ENCODE measurements around the gene KDR.

Gene KDR

GRCh38 chr4:55136634-55137033, 11.2 kb upstream of the KDR start:
- no peak for DNase-seq (ENCODE audit: low spot score)
- no peak overlapping the region for H3K4me3 ChIP-seq
- no peak overlapping the region for H3K27ac ChIP-seq
- TF ChIP-seq CTCF (IDR thresholded peaks at IDR 0.05), result no peak

- Histone ChIP-seq H3K27ac (no peak overlapping the region), H3K4me3 (no peak overlapping the region)
- no peak for DNase-seq (ENCODE audit: low spot score)
- TF ChIP-seq CTCF (IDR thresholded peaks at IDR 0.05), result no peak
These were observed 8.6 kb upstream of the KDR start for GRCh38 chr4:55133951-55134350.

GRCh38 chr4:55132775-55133174, 7.4 kb upstream of the KDR start:
- TF ChIP-seq CTCF (IDR thresholded peaks at IDR 0.05), result no peak
- DNase-seq (ENCODE audit: low spot score), result no peak
- no peak overlapping the region for H3K27ac ChIP-seq
- H3K4me3 ChIP-seq, result no peak overlapping the region

- no peak for DNase-seq (ENCODE audit: low spot score)
- no peak overlapping the region for H3K27ac ChIP-seq
- H3K4me3 ChIP-seq, result no peak overlapping the region
- no peak for TF ChIP-seq CTCF (IDR thresholded peaks at IDR 0.05)
These were observed 2.1 kb upstream of the KDR start for GRCh38 chr4:55127521-55127920.

- Histone ChIP-seq H3K4me3 (no peak overlapping the region), H3K27ac (no peak overlapping the region)
- TF ChIP-seq CTCF (IDR thresholded peaks at IDR 0.05), result no peak
- DNase-seq (ENCODE audit: low spot score), result no peak
These were observed 1.7 kb upstream of the KDR start for GRCh38 chr4:55127053-55127452.

GRCh38 chr4:55125763-55126541, 557 bp upstream of the KDR start:
- peak overlapping the region; percentile 79 for H3K4me3 ChIP-seq
- peak; percentile 78 for DNase-seq (ENCODE audit: low spot score)
- peak overlapping the region; percentile 44 to 51 for H3K27ac ChIP-seq

More at GRCh38 chr4:55125763-55126541, 557 bp upstream of the KDR start:
- TF ChIP-seq CTCF (IDR thresholded peaks at IDR 0.05), result no peak

Data from coronary artery (tissue), 2 donors.